Endodermal cell (in vitro differentiated cells): Measurements from ENCODE around the gene HYAL1. TPM values are rescaled to one million over a fixed set of nuclear protein-coding genes. Genes with fewer than 3 reads are reported as not detected.

Source experiments
- DNase-seq: peaks from one replicate; pipeline ENCODE4 v3.0.0-alpha.2; 2017
- H3K27ac ChIP-seq: 2 replicates; pipeline ENCODE4 v1.5.1; 2013; ENCODE audit warnings: mild to moderate bottlenecking, low read depth, low read length, moderate library complexity
- H3K27me3 ChIP-seq: 2 replicates; pipeline ENCODE4 v1.6.1; 2013; ENCODE audit warnings: mild to moderate bottlenecking, low read length, moderate library complexity; ENCODE audit not compliant: insufficient read depth, control insufficient read depth, poor library complexity, severe bottlenecking
- H3K36me3 ChIP-seq: 2 replicates; pipeline ENCODE4 v1.7.0; 2013; ENCODE audit warnings: mild to moderate bottlenecking, low read length, moderate library complexity; ENCODE audit not compliant: control insufficient read depth, insufficient read depth
- H3K4me1 ChIP-seq: one replicate; pipeline ENCODE4 v1.7.0; 2013; ENCODE audit warnings: low read length; ENCODE audit not compliant: control insufficient read depth, insufficient read depth
- H3K4me3 ChIP-seq: 2 replicates; pipeline ENCODE4 v1.5.1; 2013; ENCODE audit warnings: mild to moderate bottlenecking, low read length, moderate library complexity
- H3K9ac ChIP-seq: 2 replicates; pipeline ENCODE4 v1.6.1; 2013; ENCODE audit warnings: mild to moderate bottlenecking, low read length, moderate library complexity; ENCODE audit not compliant: poor library complexity, severe bottlenecking; ENCODE audit errors: extremely low read depth
- H3K9me3 ChIP-seq: 2 replicates; pipeline ENCODE4 v1.6.1; 2013; ENCODE audit warnings: mild to moderate bottlenecking, low read length, moderate library complexity; ENCODE audit not compliant: control insufficient read depth
- H3K27ac Mint-ChIP-seq: 2 replicates; pipeline ENCODE4 v1.8.0; 2020; ENCODE audit warnings: mixed read lengths
- H3K27me3 Mint-ChIP-seq: 2 replicates; pipeline ENCODE4 v1.8.0; 2021; ENCODE audit warnings: mild to moderate bottlenecking, mixed read lengths; ENCODE audit not compliant: insufficient read depth
- H3K36me3 Mint-ChIP-seq: 2 replicates; pipeline ENCODE4 v1.8.0; 2020; ENCODE audit warnings: low read depth, mixed read lengths
- H3K4me1 Mint-ChIP-seq: 2 replicates; pipeline ENCODE4 v1.8.0; 2020; ENCODE audit warnings: mixed read lengths
- H3K4me3 Mint-ChIP-seq: 2 replicates; pipeline ENCODE4 v1.8.0; 2020; ENCODE audit warnings: mild to moderate bottlenecking, moderate library complexity, mixed read lengths
- H3K9me3 Mint-ChIP-seq: 2 replicates; pipeline ENCODE4 v1.8.0; 2020; ENCODE audit warnings: mild to moderate bottlenecking, mixed read lengths
- WGBS, 2 experiments: methylation state at CpG; one replicate each; pipeline versions ENCODE4 v1.1.5 to v1.1.7; 2013; ENCODE audit warnings: missing lambda C conversion rate in 2 of 2, mixed read lengths in 1 of 2; ENCODE audit not compliant: insufficient coverage in 1 of 2, insufficient read length in 1 of 2; 5-methylcytosine and 5-hydroxymethylcytosine counted together
- total RNA-seq, 2 donors: library from RNA; stranded (reverse); fragmentation: NEBNext Ultra II Directional in 1 of 2; extraction: Animal tissue kit (Norgen Biotek cat#: 25700) in 1 of 2; gene quantifications; 2 replicates in 1 of 2; 3 replicates in 1 of 2; pipeline ENCODE4 v1.2.1, GENCODE V29; 2021
- TF ChIP-seq, protein P1 (sequence below): fragments of 200-600 bp; sonication (generic); conservative IDR thresholded peaks from 2 replicates; pipeline ENCODE4 v1.5.0; 2021; ENCODE audit warnings: antibody characterized with exemption, mild to moderate bottlenecking

HYAL1 gene
- total RNA-seq, 2 donors from 2014 or later: 0.92 to 1.8 TPM

DNA sequence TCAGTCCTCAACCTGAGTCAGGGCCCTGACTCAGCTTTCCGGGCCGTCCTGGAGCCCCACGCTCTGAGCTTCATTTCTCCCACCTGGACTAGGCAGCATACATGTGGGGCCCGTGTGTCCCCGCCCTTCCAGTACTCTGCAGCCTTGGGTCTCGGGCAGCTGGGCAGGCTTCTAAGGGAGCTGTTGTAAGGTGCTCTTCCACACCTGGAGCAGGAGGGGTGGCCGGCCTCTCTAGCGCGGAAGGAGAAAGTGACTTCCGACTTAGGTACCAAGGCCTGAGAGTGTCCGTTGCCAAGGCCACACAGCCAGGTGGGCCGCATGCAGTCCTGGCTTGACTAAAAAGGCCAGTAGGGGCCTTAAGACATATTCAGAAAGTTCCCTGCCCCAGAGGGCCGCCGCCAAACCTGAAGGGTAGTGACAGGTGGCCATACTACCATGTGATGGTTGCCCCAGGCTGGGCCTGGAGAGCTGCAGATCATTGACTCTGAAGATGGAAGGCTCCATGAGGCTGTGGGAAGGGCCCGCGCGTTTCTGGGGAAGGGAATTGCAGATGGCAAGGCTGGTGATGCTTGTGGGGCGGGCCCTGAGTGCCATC lies 43.8 kb downstream of the HYAL1 start:
- Mint-ChIP-seq H3K9me3 (no peaks in the 10 kb centered on the region), H3K36me3 (peaks cover 32% of the 10 kb centered on the region), H3K4me3 (peak overlapping the region; percentile 49), H3K27me3 (no peaks in the 10 kb centered on the region), H3K27ac (peak overlapping the region; percentile 90), H3K4me1 (peaks cover 11% of the 10 kb centered on the region)
- peak overlapping the region; percentile 100 for H3K27ac ChIP-seq
- WGBS, 2 experiments: 70 to 95% methylated on average over 12 to 18 of the region's 18 CpGs
- H3K36me3 ChIP-seq: peaks cover 41% of the 10 kb centered on the region
- TF ChIP-seq, protein P1, sequence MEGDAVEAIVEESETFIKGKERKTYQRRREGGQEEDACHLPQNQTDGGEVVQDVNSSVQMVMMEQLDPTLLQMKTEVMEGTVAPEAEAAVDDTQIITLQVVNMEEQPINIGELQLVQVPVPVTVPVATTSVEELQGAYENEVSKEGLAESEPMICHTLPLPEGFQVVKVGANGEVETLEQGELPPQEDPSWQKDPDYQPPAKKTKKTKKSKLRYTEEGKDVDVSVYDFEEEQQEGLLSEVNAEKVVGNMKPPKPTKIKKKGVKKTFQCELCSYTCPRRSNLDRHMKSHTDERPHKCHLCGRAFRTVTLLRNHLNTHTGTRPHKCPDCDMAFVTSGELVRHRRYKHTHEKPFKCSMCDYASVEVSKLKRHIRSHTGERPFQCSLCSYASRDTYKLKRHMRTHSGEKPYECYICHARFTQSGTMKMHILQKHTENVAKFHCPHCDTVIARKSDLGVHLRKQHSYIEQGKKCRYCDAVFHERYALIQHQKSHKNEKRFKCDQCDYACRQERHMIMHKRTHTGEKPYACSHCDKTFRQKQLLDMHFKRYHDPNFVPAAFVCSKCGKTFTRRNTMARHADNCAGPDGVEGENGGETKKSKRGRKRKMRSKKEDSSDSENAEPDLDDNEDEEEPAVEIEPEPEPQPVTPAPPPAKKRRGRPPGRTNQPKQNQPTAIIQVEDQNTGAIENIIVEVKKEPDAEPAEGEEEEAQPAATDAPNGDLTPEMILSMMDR: no peak
- H3K27me3 ChIP-seq: no peaks in the 10 kb centered on the region
- H3K4me1 ChIP-seq: peaks cover 7% of the 10 kb centered on the region
- no peak overlapping the region for H3K4me3 ChIP-seq
- DNase-seq: no peak
- no peaks in the 10 kb centered on the region for H3K9me3 ChIP-seq
- no peak overlapping the region for H3K9ac ChIP-seq

- Mint-ChIP-seq H3K27me3 (no peaks in the 10 kb centered on the region), H3K27ac (no peak overlapping the region), H3K4me3 (no peak overlapping the region), H3K4me1 (peaks cover 5% of the 10 kb centered on the region), H3K9me3 (no peaks in the 10 kb centered on the region), H3K36me3 (peaks cover 32% of the 10 kb centered on the region)
- TF ChIP-seq, protein P1: peak; percentile 35
- Histone ChIP-seq H3K36me3 (peaks cover 45% of the 10 kb centered on the region), H3K9me3 (no peaks in the 10 kb centered on the region), H3K4me3 (no peak overlapping the region), H3K27ac (peak overlapping the region; percentile 100), H3K27me3 (no peaks in the 10 kb centered on the region), H3K4me1 (peaks cover 7% of the 10 kb centered on the region), H3K9ac (no peak overlapping the region)
- no peak for DNase-seq
- 87 to 93% methylated on average over 10 to 16 of the region's 16 CpGs for WGBS, 2 experiments
Measured at GRCh38 chr3:50258979-50259378, 44.4 kb downstream of the HYAL1 start.

DNA sequence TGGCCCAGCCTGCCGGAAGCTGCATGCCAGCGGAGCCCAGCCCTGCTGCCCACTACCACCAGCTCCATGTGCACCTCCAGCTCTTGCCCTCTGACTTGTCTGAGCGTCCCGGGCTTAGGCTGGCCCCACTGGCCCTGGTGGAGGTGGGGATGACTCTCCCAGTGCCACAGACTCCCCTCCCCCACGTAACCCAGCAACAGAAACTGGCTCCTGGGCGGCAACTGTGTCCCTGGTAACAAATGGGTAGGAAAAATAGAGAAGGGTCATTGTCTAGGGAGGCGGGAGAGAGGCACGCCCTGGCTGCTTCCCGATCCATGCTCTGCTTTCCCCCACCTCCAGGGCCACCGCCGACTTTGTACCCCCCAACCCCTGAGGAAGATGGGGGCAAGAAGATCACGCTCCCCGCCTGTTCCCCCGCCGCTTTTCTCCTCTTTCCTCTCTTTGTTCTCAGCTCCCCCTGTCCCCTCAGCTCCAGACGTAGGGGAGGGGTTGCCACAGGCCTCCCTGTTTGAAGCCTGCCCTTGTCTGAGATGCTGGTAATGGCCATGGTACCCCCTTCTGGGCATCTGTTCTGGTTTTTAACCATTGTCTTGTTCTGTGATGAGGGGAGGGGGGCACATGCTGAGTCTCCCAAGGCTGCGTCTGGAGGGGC lies 45.2 kb downstream of the HYAL1 start:
- DNase-seq: no peak
- Mint-ChIP-seq H3K36me3 (peaks cover 39% of the 10 kb centered on the region), H3K27ac (no peak overlapping the region), H3K9me3 (no peaks in the 10 kb centered on the region), H3K4me3 (no peak overlapping the region), H3K4me1 (peaks cover 8% of the 10 kb centered on the region), H3K27me3 (no peaks in the 10 kb centered on the region)
- 72 to 87% methylated on average over 5 to 17 of the region's 17 CpGs for WGBS, 2 experiments
- Histone ChIP-seq H3K27me3 (no peaks in the 10 kb centered on the region), H3K4me1 (peaks cover 7% of the 10 kb centered on the region), H3K36me3 (peaks cover 45% of the 10 kb centered on the region), H3K27ac (peak overlapping the region; percentile 100), H3K9ac (no peak overlapping the region), H3K4me3 (no peak overlapping the region), H3K9me3 (no peaks in the 10 kb centered on the region)
- TF ChIP-seq, protein P1: no peak
